Activated naive CD8-positive, alpha-beta T cell treated with anti-CD3 and anti-CD28 coated beads, Interleukin-2, amount 50 U/mL, for 16 hours (primary cell): ENCODE measurements around the gene FUBP3.
"Not testable (repeated sequence)": the region's sequence is repeated elsewhere in the genome, so short reads cannot be mapped to it uniquely, and the experiment has no call there.

Experiments used
- DNase-seq: peaks from one replicate; pipeline ENCODE4 v3.0.0-alpha.2; 2020; ENCODE audit warnings: low read depth, low spot score

Gene FUBP3

DNA sequence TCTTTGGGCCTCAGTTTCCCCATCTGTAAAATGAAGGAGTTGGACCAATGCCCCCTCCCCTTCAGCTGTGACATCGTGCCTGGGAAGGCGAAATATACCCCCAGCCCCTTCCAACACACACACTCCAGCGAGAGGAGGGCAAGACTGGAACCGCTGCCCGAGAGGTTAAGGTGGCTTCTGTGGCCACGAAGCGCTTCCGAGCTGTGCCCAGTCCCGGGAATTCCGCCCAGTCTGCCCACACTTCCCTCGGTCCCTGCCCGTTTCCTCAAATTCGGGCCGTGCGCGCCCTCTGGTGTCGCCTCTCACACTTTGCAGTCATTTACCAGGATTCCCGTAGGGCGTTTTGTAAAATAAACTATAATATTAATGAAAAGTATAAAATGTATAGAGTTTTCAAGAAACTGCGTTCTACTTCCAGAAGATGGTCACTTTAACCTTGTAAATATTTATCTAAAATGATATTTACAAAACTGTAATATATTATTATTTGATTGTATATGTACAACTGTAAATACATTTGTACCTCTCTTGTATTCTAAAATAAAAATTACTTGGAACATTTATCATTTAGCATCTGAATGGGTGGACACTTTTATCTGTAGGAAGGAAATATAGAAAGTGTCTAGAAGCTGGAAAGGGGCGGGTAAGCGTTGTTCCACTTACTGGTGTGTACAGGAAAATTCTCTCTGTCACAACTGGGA lies 103.2 kb downstream of the FUBP3 start:
- DNase-seq = no peak

GRCh38 chr9:130685104-130685503 lies 105.7 kb downstream of the FUBP3 start:
- no peak for DNase-seq

DNA sequence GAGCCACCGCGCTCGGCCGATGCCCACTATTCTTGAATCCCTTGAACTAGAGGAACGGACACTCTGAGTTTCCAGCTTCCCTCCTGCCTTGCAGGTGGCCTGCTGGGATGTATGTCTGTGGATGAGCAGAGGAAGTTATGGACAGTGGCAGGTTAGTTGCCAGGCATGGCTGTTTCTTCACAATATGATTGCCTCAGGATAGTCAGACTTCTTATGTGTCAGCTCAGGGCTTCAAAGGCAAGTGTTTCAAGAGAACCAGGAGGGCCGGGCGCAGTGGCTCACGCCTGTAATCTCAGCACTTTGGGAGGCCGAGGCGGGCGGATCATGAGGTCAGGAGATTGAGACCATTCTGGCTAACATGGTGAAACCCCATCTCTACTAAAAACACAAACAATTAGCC lies 106.6 kb downstream of the FUBP3 start:
- DNase-seq = not testable (repeated sequence)

DNA sequence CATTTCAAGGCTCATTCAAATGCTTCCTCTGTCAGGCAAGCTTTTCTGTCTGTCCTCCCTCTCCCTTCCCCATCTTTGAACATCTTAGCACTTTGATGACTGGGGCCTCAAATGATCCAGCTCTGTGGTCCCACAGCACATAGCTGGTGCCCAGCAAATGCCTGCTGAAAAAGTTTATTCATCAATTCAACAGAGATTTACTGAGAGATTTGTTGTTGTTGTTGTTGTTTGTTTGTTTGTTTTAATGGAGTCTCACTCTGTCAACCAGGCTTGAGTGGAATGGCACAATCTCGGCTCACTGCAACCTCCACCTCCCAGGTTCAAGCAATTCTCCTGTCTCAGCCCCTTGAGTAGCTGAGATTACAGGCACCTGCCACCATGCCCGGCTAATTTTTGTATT lies 108.2 kb downstream of the FUBP3 start:
- no peak for DNase-seq
